ENCODE measurements around the gene ZNF285.

DNA sequence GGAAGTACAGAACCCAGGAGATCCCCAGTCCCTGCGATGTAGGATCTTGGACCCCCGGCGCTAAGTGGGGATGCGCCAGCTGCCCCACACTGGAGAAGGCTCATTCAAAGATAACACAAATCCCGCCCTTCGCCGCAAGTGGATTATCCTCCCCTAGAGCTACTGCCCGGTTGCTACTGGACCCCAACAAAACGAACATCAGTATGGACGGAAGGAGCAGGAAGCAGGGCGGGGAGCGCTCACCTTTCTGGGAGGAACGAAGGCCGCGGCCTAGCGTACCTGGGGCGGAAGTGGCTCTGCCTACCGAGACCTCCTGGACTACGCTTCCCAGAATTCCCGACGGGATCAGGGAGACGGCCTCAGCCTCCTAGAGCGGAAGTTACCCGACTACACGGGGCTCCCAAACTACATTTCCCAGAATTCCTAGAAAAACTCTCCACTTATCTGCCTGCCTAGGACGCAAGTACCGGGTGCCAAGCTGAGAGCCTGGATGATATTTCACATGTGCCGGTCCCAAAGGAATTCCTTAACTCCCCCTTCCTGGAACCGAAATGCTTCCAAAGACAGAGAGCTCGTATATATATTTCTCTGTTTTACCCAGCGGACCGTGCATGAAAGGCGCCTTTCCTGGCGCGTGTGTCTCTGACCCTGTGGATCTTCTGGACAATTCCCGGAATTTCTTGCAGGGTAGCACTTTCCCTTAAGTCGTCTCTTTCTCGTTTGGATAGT lies 44.9 kb downstream of the ZNF285 start, which contains the start of gene ZNF112:
- TF ChIP-seq, protein P1, sequence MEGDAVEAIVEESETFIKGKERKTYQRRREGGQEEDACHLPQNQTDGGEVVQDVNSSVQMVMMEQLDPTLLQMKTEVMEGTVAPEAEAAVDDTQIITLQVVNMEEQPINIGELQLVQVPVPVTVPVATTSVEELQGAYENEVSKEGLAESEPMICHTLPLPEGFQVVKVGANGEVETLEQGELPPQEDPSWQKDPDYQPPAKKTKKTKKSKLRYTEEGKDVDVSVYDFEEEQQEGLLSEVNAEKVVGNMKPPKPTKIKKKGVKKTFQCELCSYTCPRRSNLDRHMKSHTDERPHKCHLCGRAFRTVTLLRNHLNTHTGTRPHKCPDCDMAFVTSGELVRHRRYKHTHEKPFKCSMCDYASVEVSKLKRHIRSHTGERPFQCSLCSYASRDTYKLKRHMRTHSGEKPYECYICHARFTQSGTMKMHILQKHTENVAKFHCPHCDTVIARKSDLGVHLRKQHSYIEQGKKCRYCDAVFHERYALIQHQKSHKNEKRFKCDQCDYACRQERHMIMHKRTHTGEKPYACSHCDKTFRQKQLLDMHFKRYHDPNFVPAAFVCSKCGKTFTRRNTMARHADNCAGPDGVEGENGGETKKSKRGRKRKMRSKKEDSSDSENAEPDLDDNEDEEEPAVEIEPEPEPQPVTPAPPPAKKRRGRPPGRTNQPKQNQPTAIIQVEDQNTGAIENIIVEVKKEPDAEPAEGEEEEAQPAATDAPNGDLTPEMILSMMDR (IDR thresholded peaks at IDR 0.05; ENCODE audit: low read length): no peak
- no peak for TF ChIP-seq EZH2 (optimal IDR thresholded peaks at IDR 0.05; ENCODE audit: low read depth, low read length)
- no peak for TF ChIP-seq EZH2phosphoT487 (IDR thresholded peaks at IDR 0.05; ENCODE audit: low read length)

All from MM.1S (cell line).